Measurements from ENCODE around the gene PIH1D2.

GRCh38 chr11:112044961-112045360 is 28.9 kb downstream of the PIH1D2 start:
- no peak for TF ChIP-seq POLR2AphosphoS5 (IDR thresholded peaks at IDR 0.05; ENCODE audit: low read depth, low read length)
- no peak for TF ChIP-seq POLR2A (IDR thresholded peaks at IDR 0.05; ENCODE audit: low read depth, low read length)
